Mesendoderm (in vitro differentiated cells): ENCODE results near the gene TRIM33.
A peak's percentile ranks its signal among the peaks of the same experiment; 100 is the strongest.

Experiments
- DNase-seq: peaks from one replicate; pipeline ENCODE4 v3.0.0; 2013
- H2AK5ac ChIP-seq: 2 replicates; pipeline ENCODE4 v1.6.1; 2013; ENCODE audit warnings: low read length, inconsistent platforms
- H2BK120ac ChIP-seq: 2 replicates; pipeline ENCODE4 v1.6.1; 2013; ENCODE audit warnings: low read depth, mild to moderate bottlenecking, low read length, moderate library complexity, mixed read lengths
- H2BK15ac ChIP-seq: replicated peaks from 2 replicates; pipeline ENCODE4 v1.6.1; 2013; ENCODE audit warnings: low read depth, mild to moderate bottlenecking, moderate library complexity
- H2BK5ac ChIP-seq: 2 replicates; pipeline ENCODE4 v1.6.1; 2013; ENCODE audit warnings: low read length, inconsistent platforms
- H3K18ac ChIP-seq: 2 replicates; pipeline ENCODE4 v1.6.1; 2013; ENCODE audit warnings: mild to moderate bottlenecking, low read length, mixed read lengths
- H3K23ac ChIP-seq: one replicate; pipeline ENCODE4 v1.6.1; 2013; ENCODE audit warnings: low read length
- H3K27ac ChIP-seq: 2 replicates; pipeline ENCODE4 v1.5.1; 2013; ENCODE audit warnings: low read depth, mild to moderate bottlenecking, inconsistent platforms, low read length, moderate library complexity
- H3K27me3 ChIP-seq: 2 replicates; pipeline ENCODE4 v1.6.1; 2013; ENCODE audit warnings: low read length, control low read depth, mild to moderate bottlenecking, inconsistent platforms; ENCODE audit not compliant: insufficient read depth, poor library complexity
- H3K36me3 ChIP-seq: 2 replicates; pipeline ENCODE4 v1.6.1; 2013; ENCODE audit warnings: low read length, inconsistent platforms; ENCODE audit not compliant: control insufficient read depth, insufficient read depth
- H3K4ac ChIP-seq: one replicate; pipeline ENCODE4 v1.6.1; 2013; ENCODE audit warnings: low read depth, mild to moderate bottlenecking, low read length, moderate library complexity
- H3K4me1 ChIP-seq: 2 replicates; pipeline ENCODE4 v1.6.1; 2013; ENCODE audit warnings: low read depth, low read length, inconsistent platforms; ENCODE audit not compliant: control insufficient read depth
- H3K4me2 ChIP-seq: 2 replicates; pipeline ENCODE4 v1.6.1; 2013; ENCODE audit warnings: low read length
- H3K4me3 ChIP-seq: 2 replicates; pipeline ENCODE4 v1.5.1; 2013; ENCODE audit warnings: mild to moderate bottlenecking, low read length
- H3K56ac ChIP-seq: one replicate; pipeline ENCODE4 v1.6.1; 2013; ENCODE audit warnings: low read length
- H3K79me1 ChIP-seq: 2 replicates; pipeline ENCODE4 v1.6.1; 2013; ENCODE audit warnings: low read length, inconsistent platforms
- H3K79me2 ChIP-seq: 2 replicates; pipeline ENCODE4 v1.6.1; 2013; ENCODE audit warnings: mild to moderate bottlenecking, low read length; ENCODE audit not compliant: control insufficient read depth, insufficient read depth
- H3K9ac ChIP-seq: 2 replicates; pipeline ENCODE4 v1.6.1; 2013; ENCODE audit warnings: low read length, inconsistent platforms
- H4K5ac ChIP-seq: one replicate; pipeline ENCODE4 v1.6.1; 2013; ENCODE audit warnings: low read length
- H4K8ac ChIP-seq: one replicate; pipeline ENCODE4 v1.6.1; 2013; ENCODE audit warnings: low read depth, mild to moderate bottlenecking, control low read depth, low read length, moderate library complexity
- WGBS: extraction: QIAGEN DNeasy Blood & Tissue Kit; methylation state at CpG from one replicate; pipeline ENCODE4 v1.1.7; 2013; ENCODE audit warnings: low lambda C conversion rate, missing lambda C conversion rate; ENCODE audit not compliant: insufficient coverage; ENCODE audit errors: extremely low coverage; 5-methylcytosine and 5-hydroxymethylcytosine counted together

TRIM33 gene

DNA sequence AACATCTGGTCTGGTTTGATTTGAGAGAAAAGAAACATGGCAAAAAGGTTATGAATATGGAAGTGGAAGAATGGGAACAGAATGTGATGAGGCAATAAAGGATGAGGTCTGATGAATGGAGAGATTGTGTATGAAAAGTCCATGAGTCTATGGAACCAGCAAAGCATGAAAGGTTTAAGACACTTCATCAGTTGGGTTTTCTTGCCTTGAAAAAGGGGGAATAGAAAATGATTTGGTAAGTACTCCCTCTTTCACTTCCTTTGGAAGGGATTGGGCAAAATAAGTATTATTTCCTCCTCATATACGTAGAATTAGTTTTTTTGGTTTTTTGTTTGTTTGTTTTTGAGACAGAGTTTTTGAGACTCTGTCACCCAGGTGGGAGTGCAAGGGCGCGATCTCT lies 155.8 kb downstream of the TRIM33 start:
- no peak overlapping the region for H4K8ac ChIP-seq
- H2AK5ac ChIP-seq = no peak overlapping the region
- H2BK120ac ChIP-seq = no peak overlapping the region
- no peak overlapping the region for H3K56ac ChIP-seq
- no peaks in the 10 kb centered on the region for H3K79me2 ChIP-seq
- no peak overlapping the region for H3K4me2 ChIP-seq
- H3K27ac ChIP-seq = no peak overlapping the region
- H3K36me3 ChIP-seq = no peaks in the 10 kb centered on the region
- H3K79me1 ChIP-seq = no peaks in the 10 kb centered on the region
- H2BK15ac ChIP-seq = no peak overlapping the region
- H3K23ac ChIP-seq = no peak overlapping the region
- no peak for DNase-seq
- no peak overlapping the region for H2BK5ac ChIP-seq
- no CpG with 5 or more reads among the region's 3 CpGs for WGBS
- peaks cover 2% of the 10 kb centered on the region for H3K4me1 ChIP-seq
- H4K5ac ChIP-seq = no peak overlapping the region
- no peak overlapping the region for H3K18ac ChIP-seq
- no peak overlapping the region for H3K9ac ChIP-seq
- H3K27me3 ChIP-seq = no peaks in the 10 kb centered on the region
- H3K4ac ChIP-seq = no peak overlapping the region
- H3K4me3 ChIP-seq = no peak overlapping the region

DNA sequence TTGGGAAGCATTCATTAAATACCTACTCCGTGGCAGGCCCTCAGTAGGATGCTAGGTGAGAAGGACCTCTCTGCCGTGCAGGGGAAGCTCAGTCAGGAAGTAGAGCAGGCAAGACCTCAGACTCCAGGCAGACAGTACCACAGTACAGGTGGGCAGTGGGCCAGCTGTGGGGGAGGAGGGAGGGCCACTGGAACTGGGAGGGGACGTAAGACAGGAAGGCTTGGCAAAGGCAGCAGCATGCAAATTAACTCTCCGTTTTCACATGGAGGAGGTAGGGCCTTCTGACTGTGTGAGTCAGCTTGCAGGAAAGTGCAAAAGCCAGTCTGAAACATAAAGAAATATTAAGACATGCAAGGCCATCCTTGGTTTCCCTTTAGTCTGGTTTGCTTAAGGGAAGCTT lies 157.7 kb downstream of the TRIM33 start:
- WGBS = no CpG with 5 or more reads among the region's 4 CpGs
- H2BK120ac ChIP-seq = no peak overlapping the region
- peak; percentile 42 for DNase-seq

DNA sequence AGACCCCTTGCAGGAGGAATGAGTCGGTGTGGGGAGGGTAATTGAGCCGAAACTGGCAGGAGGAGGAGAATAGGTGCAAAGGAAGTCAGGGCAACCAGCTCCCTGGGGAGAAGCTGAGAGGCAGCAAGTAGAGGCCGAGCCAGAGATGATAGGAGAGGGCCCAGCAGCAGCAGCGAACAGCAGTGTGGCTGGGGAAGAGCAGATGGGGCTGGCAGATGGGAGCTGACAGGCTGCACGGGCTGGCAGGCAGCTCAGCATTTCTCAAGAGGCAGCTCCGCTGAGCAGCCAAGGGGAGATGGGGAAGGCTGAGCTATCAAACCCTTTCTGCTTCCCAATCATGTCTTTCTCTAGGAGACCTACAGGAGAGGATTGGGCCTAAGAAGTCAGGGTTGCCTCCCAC lies 158.2 kb downstream of the TRIM33 start:
- no peak overlapping the region for H2BK15ac ChIP-seq
- no peak overlapping the region for H4K5ac ChIP-seq
- no peak overlapping the region for H3K27ac ChIP-seq
- WGBS = no CpG with 5 or more reads among the region's 6 CpGs
- no peak overlapping the region for H3K4me3 ChIP-seq
- H2BK5ac ChIP-seq = no peak overlapping the region
- no peaks in the 10 kb centered on the region for H3K79me2 ChIP-seq
- H3K36me3 ChIP-seq = no peaks in the 10 kb centered on the region
- peak overlapping the region; percentile 6 for H3K9ac ChIP-seq
- no peak overlapping the region for H2AK5ac ChIP-seq
- H3K23ac ChIP-seq = no peak overlapping the region
- H3K4ac ChIP-seq = no peak overlapping the region
- no peak overlapping the region for H3K4me2 ChIP-seq
- peak overlapping the region; percentile 43 for H3K56ac ChIP-seq
- H3K18ac ChIP-seq = no peak overlapping the region
- no peaks in the 10 kb centered on the region for H3K79me1 ChIP-seq
- H3K4me1 ChIP-seq = peaks cover 2% of the 10 kb centered on the region
- H3K27me3 ChIP-seq = no peaks in the 10 kb centered on the region
- H4K8ac ChIP-seq = no peak overlapping the region
- no peak for DNase-seq
- no peak overlapping the region for H2BK120ac ChIP-seq

More for the DNA sequence above, 157.7 kb downstream of the TRIM33 start:
- no peak overlapping the region for H2AK5ac ChIP-seq
- H3K4me2 ChIP-seq = no peak overlapping the region
- H3K56ac ChIP-seq = peak overlapping the region; percentile 59
- no peak overlapping the region for H3K4me3 ChIP-seq
- H3K18ac ChIP-seq = no peak overlapping the region
- no peak overlapping the region for H3K4ac ChIP-seq
- no peak overlapping the region for H4K8ac ChIP-seq
- H3K23ac ChIP-seq = no peak overlapping the region
- no peaks in the 10 kb centered on the region for H3K79me2 ChIP-seq
- H2BK15ac ChIP-seq = no peak overlapping the region
- H3K79me1 ChIP-seq = no peaks in the 10 kb centered on the region
- H3K36me3 ChIP-seq = no peaks in the 10 kb centered on the region
- no peaks in the 10 kb centered on the region for H3K27me3 ChIP-seq
- H3K4me1 ChIP-seq = peaks cover 2% of the 10 kb centered on the region
- H4K5ac ChIP-seq = no peak overlapping the region
- H2BK5ac ChIP-seq = no peak overlapping the region
- H3K27ac ChIP-seq = no peak overlapping the region
- H3K9ac ChIP-seq = no peak overlapping the region

DNA sequence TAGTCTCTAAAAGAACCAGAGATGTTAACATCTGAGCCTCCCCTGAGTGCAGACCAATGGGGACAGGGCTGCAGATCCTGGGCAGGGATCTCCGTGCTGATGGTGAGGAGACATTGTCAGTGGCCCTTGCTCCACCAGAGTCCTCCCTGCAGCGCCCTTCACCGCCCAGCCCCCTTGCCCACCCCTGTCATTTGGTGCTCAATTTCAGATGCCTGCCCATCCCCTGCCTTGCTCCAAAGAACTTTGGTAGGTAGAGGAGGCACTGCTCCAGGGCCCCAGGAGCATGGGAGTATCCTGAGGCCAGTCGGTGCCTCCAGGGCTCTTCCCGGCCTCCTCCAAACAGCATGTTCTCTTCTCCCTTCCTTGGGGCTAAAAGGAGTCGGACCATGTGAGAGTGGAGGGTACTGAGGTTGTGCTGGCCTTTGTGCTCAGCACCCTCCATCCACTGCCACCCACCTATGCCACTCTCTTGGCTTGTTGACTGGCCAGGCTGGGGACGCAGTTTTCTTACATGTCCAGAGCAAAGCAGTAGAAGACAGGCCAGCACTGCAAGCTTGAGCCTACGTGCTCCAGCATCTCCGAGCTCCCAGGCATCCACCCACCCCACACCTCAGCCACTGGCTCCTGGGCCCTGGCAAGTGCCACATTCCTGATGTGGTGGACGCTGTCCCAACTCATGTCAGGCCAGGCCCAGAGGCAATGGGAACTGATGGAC lies 160.1 kb downstream of the TRIM33 start:
- no peak overlapping the region for H2BK120ac ChIP-seq
- no peaks in the 10 kb centered on the region for H3K79me1 ChIP-seq
- H3K4ac ChIP-seq = no peak overlapping the region
- H2BK15ac ChIP-seq = no peak overlapping the region
- no peaks in the 10 kb centered on the region for H3K27me3 ChIP-seq
- no peak overlapping the region for H3K56ac ChIP-seq
- H4K8ac ChIP-seq = no peak overlapping the region
- no peaks in the 10 kb centered on the region for H3K79me2 ChIP-seq
- no peak overlapping the region for H3K23ac ChIP-seq
- H3K18ac ChIP-seq = no peak overlapping the region
- H3K9ac ChIP-seq = no peak overlapping the region
- peaks cover 2% of the 10 kb centered on the region for H3K4me1 ChIP-seq
- WGBS = no CpG with 5 or more reads among the region's 10 CpGs
- no peak overlapping the region for H4K5ac ChIP-seq
- H3K4me2 ChIP-seq = no peak overlapping the region
- H2AK5ac ChIP-seq = no peak overlapping the region
- no peak overlapping the region for H3K4me3 ChIP-seq
- H3K27ac ChIP-seq = no peak overlapping the region
- DNase-seq = no peak
- H2BK5ac ChIP-seq = no peak overlapping the region
- no peaks in the 10 kb centered on the region for H3K36me3 ChIP-seq

DNA sequence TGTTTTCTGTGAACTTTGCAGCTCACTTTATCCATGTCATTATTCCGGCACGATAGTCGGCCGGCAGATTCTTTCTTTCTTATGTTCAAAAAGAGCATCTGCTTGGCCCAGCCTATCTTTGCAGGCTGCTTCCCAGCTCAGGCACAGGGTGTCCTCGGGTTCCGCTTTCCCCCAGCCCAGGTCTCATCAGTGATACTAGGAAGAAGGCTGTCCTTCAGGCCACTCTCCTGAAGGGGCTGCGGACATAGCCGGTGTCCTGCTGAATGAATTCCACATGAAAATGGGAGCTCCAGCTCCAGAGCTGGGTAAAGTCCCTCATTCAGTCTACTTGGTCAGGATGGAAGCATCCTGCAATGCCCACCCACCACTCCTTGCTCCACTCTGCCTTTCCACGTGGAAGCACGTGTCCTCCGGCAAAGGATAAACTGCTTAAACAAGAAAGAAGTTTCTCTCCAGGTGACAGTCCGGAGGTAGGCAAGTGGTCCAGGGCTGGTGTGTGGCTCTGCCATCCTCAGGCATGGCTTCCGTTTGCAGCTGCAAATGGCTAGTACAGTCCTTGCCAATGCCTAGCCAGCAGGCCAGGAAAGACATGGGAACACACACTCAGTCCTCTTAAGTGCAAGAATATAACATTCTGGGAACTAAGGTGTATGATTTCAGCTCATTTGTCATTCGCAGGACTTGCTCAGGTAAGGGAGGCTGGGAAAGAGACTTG lies 161.0 kb downstream of the TRIM33 start:
- DNase-seq = no peak
- H3K4me2 ChIP-seq = no peak overlapping the region
- H3K36me3 ChIP-seq = no peaks in the 10 kb centered on the region
- H3K4ac ChIP-seq = no peak overlapping the region
- H2BK15ac ChIP-seq = no peak overlapping the region
- H3K27ac ChIP-seq = no peak overlapping the region
- H2AK5ac ChIP-seq = no peak overlapping the region
- peaks cover 2% of the 10 kb centered on the region for H3K4me1 ChIP-seq
- no peak overlapping the region for H4K5ac ChIP-seq
- no peak overlapping the region for H3K56ac ChIP-seq
- H3K79me1 ChIP-seq = no peaks in the 10 kb centered on the region
- no peaks in the 10 kb centered on the region for H3K27me3 ChIP-seq
- WGBS = no CpG with 5 or more reads among the region's 14 CpGs
- no peak overlapping the region for H4K8ac ChIP-seq
- no peak overlapping the region for H2BK5ac ChIP-seq
- H2BK120ac ChIP-seq = no peak overlapping the region
- no peak overlapping the region for H3K23ac ChIP-seq
- no peak overlapping the region for H3K4me3 ChIP-seq
- no peak overlapping the region for H3K18ac ChIP-seq
- H3K79me2 ChIP-seq = no peaks in the 10 kb centered on the region
- no peak overlapping the region for H3K9ac ChIP-seq
